HG03571 (cell line): ENCODE measurements around the gene SPATA32.
"Not testable (repeated sequence)": the region's sequence is repeated elsewhere in the genome, so short reads cannot be mapped to it uniquely, and the experiment has no call there.

Experiments
- ATAC-seq: cut with Tn5 transposase; IDR thresholded peaks from one replicate; pipeline ENCODE4 v1.9.1; 2021; ENCODE audit not compliant: unreplicated experiment

SPATA32 gene, protein sequence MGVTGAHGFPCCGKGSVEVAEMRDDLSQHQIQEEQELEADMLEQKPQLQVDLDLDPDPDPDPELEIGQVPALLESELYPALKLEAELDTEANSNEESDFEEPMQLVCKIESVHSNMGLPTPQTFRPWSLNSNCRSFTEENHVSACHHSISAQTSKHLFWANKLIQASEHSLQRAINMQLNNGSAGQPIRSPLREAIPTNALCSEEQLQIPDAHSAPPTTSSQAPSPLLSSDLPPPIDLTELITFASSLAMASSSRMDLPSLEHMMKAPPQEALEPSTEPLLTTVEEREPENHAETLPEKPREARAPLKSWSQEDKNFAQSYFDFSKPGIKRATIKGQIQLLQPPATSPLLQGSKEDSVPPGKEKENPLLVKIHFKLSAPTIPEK

GRCh38 chr17:45261577-45262515 lies at the start of gene SPATA32:
TSS of gene SPATA32 (minus strand) at chr17:45262094. CDS start at chr17:45262016, 78 bp downstream.
- no peak for ATAC-seq

GRCh38 chr17:45311401-45311759 lies 49.5 kb upstream of the SPATA32 start:
- no peak for ATAC-seq

DNA sequence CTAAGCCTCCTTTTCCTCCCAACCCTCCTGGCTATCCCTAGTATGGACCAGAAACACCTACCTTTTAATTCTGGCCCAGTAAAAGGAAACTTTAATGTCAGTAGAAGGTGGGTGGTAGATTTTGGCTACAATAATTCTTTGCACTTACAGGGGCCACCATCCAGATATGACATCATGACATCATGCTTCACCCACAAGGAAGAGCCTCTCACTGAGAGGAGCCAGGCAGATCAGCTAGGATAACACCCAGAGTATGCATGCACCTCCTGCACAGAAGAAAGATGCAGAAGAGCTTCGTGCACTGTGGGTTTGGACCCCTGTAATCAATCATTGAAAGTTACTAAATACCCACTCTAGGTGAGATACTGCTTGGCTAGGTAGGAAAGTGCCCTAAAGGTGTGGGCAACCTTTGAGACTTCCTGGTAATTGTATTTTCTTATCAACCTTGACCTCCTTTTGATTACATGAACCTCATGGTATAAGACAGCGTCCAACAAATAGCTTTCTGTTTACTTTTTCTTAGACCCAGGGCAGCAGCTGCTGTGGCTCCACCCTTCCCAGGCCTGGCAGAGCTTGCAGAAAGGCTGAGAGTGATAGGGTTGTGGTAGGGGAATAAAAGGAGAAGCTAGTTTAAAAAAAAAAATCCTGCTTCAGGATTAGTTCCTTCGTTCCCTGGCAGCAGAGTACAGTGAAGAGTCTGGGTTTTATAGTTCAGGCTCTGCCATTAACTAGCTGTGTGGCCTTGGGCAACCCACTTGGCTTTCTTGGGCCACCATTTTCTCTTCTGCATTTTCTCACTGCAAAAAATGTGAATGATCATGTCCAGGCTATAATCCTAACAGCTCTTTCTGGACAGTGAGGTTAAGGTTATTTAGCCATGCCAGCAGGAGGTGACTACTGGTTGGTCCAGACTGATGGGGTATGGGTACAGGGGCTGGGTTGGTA lies 48.8 kb upstream of the SPATA32 start:
- ATAC-seq: no peak

GRCh38 chr17:45309400-45309799 lies 47.5 kb upstream of the SPATA32 start:
- ATAC-seq: no peak

DNA sequence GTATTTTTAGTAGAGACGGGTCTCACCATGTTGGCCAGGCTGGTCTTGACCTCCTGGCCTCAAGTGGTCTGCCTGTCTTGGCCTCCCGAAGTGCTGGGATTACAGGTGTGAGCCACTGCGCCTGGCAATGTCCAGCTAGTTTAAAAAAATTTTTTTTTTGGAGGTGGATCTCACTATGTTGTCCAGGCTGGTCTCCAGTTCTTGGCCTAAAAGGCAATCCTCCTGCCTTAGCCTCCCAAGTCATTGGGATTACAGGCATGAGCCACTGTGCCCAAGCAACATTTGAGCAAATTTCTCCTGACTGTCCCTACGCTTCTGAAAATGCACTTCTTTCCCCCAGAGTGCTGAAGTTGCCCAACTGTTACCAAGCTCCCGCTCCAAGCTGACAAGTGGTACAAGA lies 46.9 kb upstream of the SPATA32 start:
- ATAC-seq: no peak

DNA sequence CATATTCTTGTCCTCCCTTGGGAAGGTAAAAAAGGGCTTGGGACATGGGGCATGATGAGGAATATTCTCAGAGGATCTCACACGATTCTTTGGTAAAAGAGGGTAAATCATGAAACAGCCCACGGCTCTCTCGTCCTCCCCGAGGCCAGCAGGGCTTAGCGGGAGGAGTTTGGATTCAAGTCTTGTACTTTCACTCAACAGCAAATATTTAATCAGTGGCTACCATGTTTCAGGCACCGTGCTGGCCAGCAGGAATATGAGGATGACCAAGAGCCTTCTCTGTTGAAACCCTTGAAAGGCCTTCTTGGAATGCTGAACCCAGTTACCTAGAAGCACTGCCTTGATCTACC lies 46.1 kb upstream of the SPATA32 start:
- no peak for ATAC-seq

DNA sequence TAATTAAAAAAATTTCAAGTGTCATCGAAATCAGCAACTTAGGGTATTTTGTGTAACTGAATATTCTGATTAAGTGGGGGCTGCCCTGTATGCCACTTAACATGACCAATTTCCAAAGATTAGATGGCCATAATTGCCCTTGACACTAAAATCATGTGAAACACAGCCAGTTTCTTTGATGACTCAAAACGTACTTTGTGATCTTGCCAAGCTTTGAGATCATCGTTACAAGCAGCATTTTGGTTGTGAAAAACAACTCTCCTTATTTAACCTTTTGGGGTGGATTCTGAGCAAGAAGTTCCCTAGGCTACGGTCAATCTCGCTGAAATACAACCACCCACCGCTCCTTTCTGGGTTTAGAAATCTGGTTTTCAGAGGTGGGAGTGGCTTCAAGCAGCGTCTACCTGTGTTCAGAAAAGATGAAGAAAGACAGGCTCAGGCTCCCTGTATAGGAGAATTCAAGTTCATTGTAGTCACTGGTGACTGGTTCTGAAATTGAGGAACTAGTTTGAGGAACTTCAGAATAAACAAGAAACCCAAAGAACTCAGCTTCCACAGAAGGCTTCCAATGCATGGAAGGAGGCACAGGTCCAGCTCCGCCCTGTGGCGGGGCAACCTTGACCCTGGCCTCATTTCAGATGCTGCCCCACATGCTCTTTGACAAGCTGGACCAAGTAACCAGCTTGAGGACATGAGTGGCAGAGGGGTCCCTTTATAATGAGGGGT lies 45.6 kb upstream of the SPATA32 start:
- no peak for ATAC-seq

GRCh38 chr17:45306623-45307022 lies 44.7 kb upstream of the SPATA32 start:
- ATAC-seq: no peak

DNA sequence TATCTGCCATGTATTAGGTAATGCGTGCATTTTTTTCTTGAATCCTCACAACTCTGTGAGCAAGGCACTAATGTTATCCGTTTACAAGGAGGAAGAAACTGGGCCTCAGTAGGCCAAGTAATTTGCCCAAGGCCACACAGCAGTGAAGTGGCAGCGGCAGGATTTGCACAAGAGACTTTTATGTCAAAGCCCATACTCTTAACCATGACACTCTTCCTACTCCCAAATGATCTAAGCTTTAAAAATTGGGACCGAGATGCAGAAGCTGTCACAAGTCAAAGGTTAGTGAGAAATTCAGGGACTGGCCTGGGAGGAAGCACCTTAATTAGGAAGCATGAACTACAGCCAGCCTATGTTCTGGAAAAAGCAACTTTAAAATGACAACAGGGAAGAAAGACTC lies 44.2 kb upstream of the SPATA32 start:
- no peak for ATAC-seq

GRCh38 chr17:45305530-45306087 lies 43.7 kb upstream of the SPATA32 start:
- ATAC-seq: no peak

GRCh38 chr17:45302649-45303173 lies 40.8 kb upstream of the SPATA32 start:
- ATAC-seq: peak; percentile 35

- ATAC-seq: not testable (repeated sequence)
Measured at GRCh38 chr17:45302220-45302619, 40.3 kb upstream of the SPATA32 start.

GRCh38 chr17:45301674-45302073 lies 39.8 kb upstream of the SPATA32 start:
- no peak for ATAC-seq

- no peak for ATAC-seq
Measured at GRCh38 chr17:45300060-45300751, 38.3 kb upstream of the SPATA32 start.

GRCh38 chr17:45299361-45299760 lies 37.5 kb upstream of the SPATA32 start:
- no peak for ATAC-seq

DNA sequence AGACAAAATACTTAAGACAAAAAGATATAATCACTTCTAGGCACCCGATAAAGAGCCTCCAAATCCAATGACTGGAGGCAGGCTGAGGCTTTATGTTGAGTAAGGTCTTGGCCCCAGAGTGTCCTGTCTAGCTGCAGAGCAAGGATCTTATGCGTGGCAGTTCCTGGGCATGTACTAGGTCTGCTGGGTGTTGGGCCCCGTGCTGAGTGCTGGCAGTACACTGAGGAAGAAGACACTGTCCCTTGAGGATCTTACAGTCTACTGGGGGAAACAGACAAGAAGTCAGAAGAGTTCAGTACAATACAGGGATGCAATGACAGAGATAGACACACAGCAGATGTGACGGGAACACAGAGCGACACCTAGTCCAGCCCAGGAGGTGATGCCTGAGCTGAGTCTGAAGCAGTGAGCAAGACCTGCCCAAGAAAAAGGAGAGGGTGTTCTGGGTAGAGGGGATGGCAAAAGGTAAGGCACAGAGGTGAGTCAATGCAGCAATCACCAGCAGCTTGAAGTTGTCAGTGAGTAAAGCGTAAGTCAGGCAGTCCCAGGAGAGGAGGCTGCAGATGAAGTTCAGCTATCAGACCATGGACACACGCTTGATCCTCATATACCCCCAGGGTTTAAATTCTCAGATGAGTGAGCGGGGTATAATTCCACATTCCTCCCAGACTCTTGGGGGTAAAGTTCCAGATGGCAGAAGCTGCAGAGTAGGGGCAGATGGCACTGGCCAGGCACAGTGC lies 36.8 kb upstream of the SPATA32 start:
- no peak for ATAC-seq

DNA sequence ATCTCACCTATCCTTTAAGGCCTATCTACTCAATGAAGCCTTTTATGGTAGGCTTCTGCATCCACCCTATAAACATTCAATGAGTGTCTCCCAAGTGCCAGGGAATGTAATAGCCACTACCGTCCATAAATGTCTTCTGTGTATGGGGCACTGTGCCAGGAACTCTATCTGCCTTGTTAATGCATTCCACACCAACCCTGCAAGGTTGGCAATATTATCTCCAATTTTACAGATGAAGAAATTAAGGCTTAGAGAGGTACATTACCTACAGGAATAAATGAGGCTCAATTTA lies 34.9 kb upstream of the SPATA32 start:
- ATAC-seq: no peak

- ATAC-seq: no peak
Measured at GRCh38 chr17:45296003-45296832, 34.3 kb upstream of the SPATA32 start.
